Activated naive CD4-positive, alpha-beta T cell treated with anti-CD3 and anti-CD28 coated beads, Interleukin-2, amount 50 U/mL, for 16 hours (primary cell): ENCODE measurements around the gene KRTAP3-2.

Experiments
- DNase-seq: peaks from one replicate; pipeline ENCODE4 v3.0.0-alpha.2; 2020

Gene KRTAP3-2

DNA sequence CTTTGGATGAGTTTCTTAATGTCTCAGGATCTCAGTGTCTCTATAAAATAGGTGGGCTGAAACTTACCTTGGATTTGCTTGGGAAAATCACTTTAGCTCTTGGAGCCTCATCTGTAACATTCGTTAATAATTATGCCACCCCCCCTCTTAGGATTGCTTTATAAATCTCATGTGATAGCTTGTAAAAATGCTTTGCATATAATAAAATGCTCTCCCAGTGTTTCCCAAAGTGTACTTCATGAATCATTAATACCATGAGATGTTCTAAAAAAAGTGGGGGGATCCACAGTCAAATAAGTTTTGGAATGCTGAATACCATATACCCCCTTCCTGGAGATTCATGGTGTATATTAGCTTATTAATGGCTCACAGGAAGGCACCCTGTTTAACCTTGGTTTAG, 38.1 kb downstream of the KRTAP3-2 start:
- DNase-seq: no peak

DNA sequence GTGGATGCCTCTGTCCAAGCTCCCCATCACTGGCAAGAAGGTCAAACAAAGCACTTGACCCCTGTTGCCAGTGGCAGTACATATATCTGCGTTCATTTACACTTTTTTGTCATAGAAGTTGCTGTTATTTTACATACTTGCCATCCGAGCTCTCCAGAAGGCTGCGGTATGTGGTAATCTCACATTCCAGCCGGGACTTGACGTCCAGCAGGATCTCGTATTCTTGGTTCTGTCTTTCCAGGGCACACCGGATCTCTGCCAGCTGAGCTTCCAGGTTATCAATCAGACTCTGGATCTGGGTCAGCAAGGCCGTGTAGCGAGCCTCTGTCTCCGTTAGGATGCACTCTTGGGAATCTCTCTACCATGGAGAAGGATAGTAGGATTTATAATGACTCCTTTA, 39.6 kb downstream of the KRTAP3-2 start:
- no peak for DNase-seq

GRCh38 chr17:40958086-40958953, 41.4 kb downstream of the KRTAP3-2 start:
- DNase-seq: no peak

DNA sequence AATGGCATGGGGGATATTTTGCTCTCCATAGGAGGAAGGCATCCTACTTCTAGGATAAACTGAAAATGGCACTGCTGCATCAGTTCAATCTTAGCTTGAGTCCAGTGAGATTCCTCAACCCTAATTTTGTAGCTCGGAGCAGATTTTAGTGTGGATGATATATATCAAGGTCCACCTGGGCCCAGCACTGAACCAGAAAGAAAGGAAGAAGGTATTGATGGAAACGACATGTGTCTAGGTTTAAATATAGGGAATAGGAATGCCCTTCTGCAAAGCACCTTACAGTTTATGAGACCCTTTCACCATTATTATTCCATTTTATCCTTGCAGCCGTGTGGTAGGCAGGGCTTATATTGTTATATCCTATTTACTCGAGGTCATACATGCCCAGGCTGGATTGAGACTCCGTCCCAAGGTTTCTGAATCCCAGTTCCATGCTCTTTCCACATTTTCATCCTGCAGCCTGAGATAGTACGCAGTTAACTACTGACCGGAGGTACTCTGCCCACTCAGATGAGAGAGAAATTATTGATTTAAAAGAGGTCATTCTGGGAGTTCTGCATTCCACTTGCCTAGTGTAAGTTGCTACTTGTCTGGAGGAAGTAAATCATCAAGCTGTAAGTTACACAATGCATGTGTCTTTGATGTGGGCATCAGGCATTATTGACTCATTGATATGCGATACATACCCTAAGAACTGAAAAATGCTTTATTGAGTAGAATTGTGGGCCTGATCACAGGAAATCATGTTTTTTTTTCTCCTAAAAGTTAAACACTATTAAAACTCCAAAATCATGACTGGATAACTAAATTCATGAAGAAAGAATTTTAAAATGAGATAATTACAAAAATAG, 43.1 kb downstream of the KRTAP3-2 start:
- DNase-seq: no peak

- no peak for DNase-seq
Observed at GRCh38 chr17:40953881-40954280, 45.8 kb downstream of the KRTAP3-2 start.

DNA sequence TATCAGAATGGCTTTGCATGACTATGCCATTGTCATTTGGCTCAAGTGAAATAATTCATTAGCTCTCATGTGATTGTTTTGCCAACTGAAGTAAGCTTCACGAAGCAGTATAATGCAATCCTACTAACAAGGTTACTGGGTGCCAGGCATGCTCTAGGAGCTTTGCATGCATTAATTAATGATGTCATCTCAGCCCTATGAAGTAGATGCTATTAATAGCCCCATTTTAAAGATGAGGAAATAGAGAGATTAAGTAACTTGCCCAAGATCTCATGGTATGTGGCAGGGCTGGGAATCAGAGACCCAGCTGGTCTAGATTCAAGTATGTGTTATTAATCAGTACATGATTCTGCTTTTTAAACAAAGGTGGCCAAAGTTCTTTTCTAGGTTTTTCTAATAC, 47.0 kb downstream of the KRTAP3-2 start:
- no peak for DNase-seq

DNA sequence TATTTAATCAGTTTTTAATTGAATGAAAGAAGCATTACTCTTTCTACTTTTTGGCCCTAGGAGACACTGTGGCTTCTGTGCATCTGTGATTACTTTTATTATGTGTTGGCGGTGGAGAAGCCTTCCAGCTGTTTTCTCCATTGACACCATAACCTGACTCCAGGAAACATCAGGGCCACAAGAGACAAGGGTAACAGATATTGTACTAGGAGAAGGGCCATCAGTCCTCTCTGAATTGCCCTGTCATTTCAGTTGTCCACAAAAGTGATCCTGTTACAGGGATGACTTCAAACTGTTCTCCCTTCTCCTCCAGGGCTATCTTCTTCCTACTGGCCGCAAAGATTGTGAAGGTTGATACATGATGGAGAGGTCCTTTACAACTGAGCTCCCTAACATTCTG, 47.6 kb downstream of the KRTAP3-2 start:
- DNase-seq: no peak

DNA sequence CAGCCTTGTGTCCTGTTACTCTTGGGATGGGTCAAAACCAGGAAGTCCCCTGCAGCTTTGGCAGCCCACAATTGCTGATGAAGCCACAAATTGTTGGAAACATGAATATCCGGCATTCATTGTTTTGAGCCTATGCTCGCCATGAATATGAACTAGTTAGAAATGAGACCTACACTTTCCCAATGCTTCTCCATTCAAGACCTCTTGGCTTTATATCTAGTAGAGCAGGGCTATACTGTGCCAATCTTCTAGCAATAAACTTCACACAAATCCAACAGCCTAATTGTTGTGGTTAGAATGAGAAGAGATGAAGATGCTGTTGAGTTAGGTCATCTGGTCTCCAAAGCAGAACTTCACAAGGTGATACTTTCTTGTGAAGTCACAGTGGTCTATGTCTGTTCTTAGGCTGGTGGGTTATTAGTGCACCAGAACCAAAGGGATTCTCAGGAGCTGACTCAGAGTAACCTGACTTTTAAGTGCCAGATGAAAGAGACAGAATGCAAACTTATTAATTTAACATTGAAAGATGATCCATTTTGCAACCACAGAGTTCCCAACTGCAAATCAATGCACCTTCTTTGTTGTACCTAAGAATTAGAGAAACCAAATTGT, 48.6 kb downstream of the KRTAP3-2 start:
- no peak for DNase-seq

DNA sequence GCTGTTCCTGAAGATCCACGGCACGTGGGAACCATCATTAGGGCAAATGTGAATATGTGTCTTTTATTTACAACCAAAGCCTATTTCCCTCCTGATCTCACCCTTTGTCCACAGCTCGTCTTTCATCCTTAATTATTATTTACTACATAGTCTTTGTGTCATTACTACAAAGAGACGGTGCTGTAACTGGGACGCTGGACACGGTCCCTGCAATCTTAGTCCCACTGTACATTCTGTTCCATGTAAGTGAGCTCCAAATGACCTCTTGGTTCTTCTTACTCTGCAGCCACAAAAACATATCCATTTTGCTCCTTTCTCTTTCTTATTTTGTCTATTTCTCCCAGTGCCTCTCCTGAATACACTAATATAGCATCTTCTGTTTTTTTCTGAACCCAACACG, 49.5 kb downstream of the KRTAP3-2 start:
- DNase-seq: no peak

- no peak for DNase-seq
Observed at GRCh38 chr17:40949418-40949817, 50.3 kb downstream of the KRTAP3-2 start.
